IPS DF 6.9 (cell line): ENCODE data around the gene SNED1.
A peak's percentile ranks its signal among the peaks of the same experiment; 100 is the strongest.

Experiments used
- DNase-seq: peaks from one replicate; pipeline ENCODE4 v3.0.0-alpha.2; 2013; ENCODE audit warnings: low read depth, low spot score
- H3K27ac ChIP-seq: one replicate; pipeline ENCODE4 v1.5.1; 2013; ENCODE audit warnings: low read length, control low read depth
- H3K27me3 ChIP-seq: 2 replicates; pipeline ENCODE4 v1.6.1; 2013; ENCODE audit warnings: mild to moderate bottlenecking, low read length; ENCODE audit not compliant: control insufficient read depth, insufficient read depth
- H3K36me3 ChIP-seq: 2 replicates; pipeline ENCODE4 v1.6.1; 2013; ENCODE audit warnings: low read length; ENCODE audit not compliant: control insufficient read depth, insufficient read depth
- H3K4me1 ChIP-seq: 2 replicates; pipeline ENCODE4 v1.6.1; 2013; ENCODE audit warnings: low read length; ENCODE audit not compliant: control insufficient read depth, insufficient read depth
- H3K4me3 ChIP-seq: 2 replicates; pipeline ENCODE4 v1.5.1; 2013; ENCODE audit warnings: mild to moderate bottlenecking, low read length
- H3K9me3 ChIP-seq: 2 replicates; pipeline ENCODE4 v1.6.1; 2013; ENCODE audit warnings: low read length, inconsistent platforms; ENCODE audit not compliant: control insufficient read depth, insufficient read depth
- WGBS: extraction: QIAGEN DNeasy Blood & Tissue Kit; methylation state at CpG from one replicate; pipeline ENCODE4 v1.1.7; 2013; ENCODE audit warnings: mixed read lengths, missing lambda C conversion rate; ENCODE audit not compliant: insufficient read length, insufficient coverage; 5-methylcytosine and 5-hydroxymethylcytosine counted together

SNED1 gene

GRCh38 chr2:241008711-241009121, 10.3 kb downstream of the SNED1 start:
- Histone ChIP-seq H3K27me3 (no peaks in the 10 kb centered on the region), H3K4me3 (no peak overlapping the region), H3K4me1 (peaks cover 17% of the 10 kb centered on the region), H3K9me3 (no peaks in the 10 kb centered on the region), H3K27ac (no peak overlapping the region), H3K36me3 (no peaks in the 10 kb centered on the region)
- DNase-seq = no peak
- WGBS = no CpG with 5 or more reads among the region's 7 CpGs

- H3K9me3 ChIP-seq = no peaks in the 10 kb centered on the region
- no peak overlapping the region for H3K27ac ChIP-seq
- H3K4me3 ChIP-seq = no peak overlapping the region
- DNase-seq = no peak
- no peaks in the 10 kb centered on the region for H3K27me3 ChIP-seq
- H3K36me3 ChIP-seq = no peaks in the 10 kb centered on the region
- WGBS = no CpG with 5 or more reads among the region's 2 CpGs
- peaks cover 17% of the 10 kb centered on the region for H3K4me1 ChIP-seq
Observed at GRCh38 chr2:241009191-241009590, 10.8 kb downstream of the SNED1 start.

GRCh38 chr2:241009601-241010530, 11.4 kb downstream of the SNED1 start:
- Histone ChIP-seq H3K27me3 (no peaks in the 10 kb centered on the region), H3K4me1 (peaks cover 17% of the 10 kb centered on the region), H3K27ac (no peak overlapping the region), H3K36me3 (no peaks in the 10 kb centered on the region), H3K9me3 (no peaks in the 10 kb centered on the region), H3K4me3 (no peak overlapping the region)
- DNase-seq = peak; percentile 29
- no CpG with 5 or more reads among the region's 28 CpGs for WGBS

GRCh38 chr2:241010531-241011295, 12.3 kb downstream of the SNED1 start:
- WGBS = no CpG with 5 or more reads among the region's 12 CpGs
- peaks cover 17% of the 10 kb centered on the region for H3K4me1 ChIP-seq

GRCh38 chr2:241011296-241011600, 12.8 kb downstream of the SNED1 start:
- no CpG with 5 or more reads among the region's 9 CpGs for WGBS
- no peak for DNase-seq
- H3K27ac ChIP-seq = no peak overlapping the region
- no peak overlapping the region for H3K4me3 ChIP-seq
- no peaks in the 10 kb centered on the region for H3K27me3 ChIP-seq
- H3K9me3 ChIP-seq = no peaks in the 10 kb centered on the region
- H3K4me1 ChIP-seq = peaks cover 17% of the 10 kb centered on the region
- no peaks in the 10 kb centered on the region for H3K36me3 ChIP-seq

More at GRCh38 chr2:241010531-241011295, 12.3 kb downstream of the SNED1 start:
- Histone ChIP-seq H3K27me3 (no peaks in the 10 kb centered on the region), H3K27ac (no peak overlapping the region), H3K9me3 (no peaks in the 10 kb centered on the region), H3K36me3 (no peaks in the 10 kb centered on the region), H3K4me3 (no peak overlapping the region)
- no peak for DNase-seq

- Histone ChIP-seq H3K36me3 (no peaks in the 10 kb centered on the region), H3K9me3 (no peaks in the 10 kb centered on the region), H3K4me3 (no peak overlapping the region), H3K27ac (no peak overlapping the region), H3K27me3 (no peaks in the 10 kb centered on the region), H3K4me1 (peaks cover 17% of the 10 kb centered on the region)
- no peak for DNase-seq
- WGBS = no CpG with 5 or more reads among the region's 29 CpGs
Observed at GRCh38 chr2:241011751-241012510, 13.5 kb downstream of the SNED1 start.

GRCh38 chr2:241014224-241014623, 15.8 kb downstream of the SNED1 start:
- no peak overlapping the region for H3K27ac ChIP-seq

GRCh38 chr2:241014764-241015163, 16.3 kb downstream of the SNED1 start:
- DNase-seq = no peak
- Histone ChIP-seq H3K4me3 (no peak overlapping the region), H3K36me3 (no peaks in the 10 kb centered on the region), H3K27ac (no peak overlapping the region), H3K27me3 (no peaks in the 10 kb centered on the region), H3K4me1 (peaks cover 9% of the 10 kb centered on the region), H3K9me3 (no peaks in the 10 kb centered on the region)
- no CpG with 5 or more reads among the region's 10 CpGs for WGBS

More at GRCh38 chr2:241014224-241014623, 15.8 kb downstream of the SNED1 start:
- Histone ChIP-seq H3K9me3 (no peaks in the 10 kb centered on the region), H3K4me1 (peaks cover 13% of the 10 kb centered on the region), H3K4me3 (no peak overlapping the region), H3K27me3 (no peaks in the 10 kb centered on the region), H3K36me3 (no peaks in the 10 kb centered on the region)
- no peak for DNase-seq
- WGBS = no CpG with 5 or more reads among the region's 6 CpGs

GRCh38 chr2:241015439-241015838, 17.0 kb downstream of the SNED1 start:
- H3K27me3 ChIP-seq = no peaks in the 10 kb centered on the region
- no peak overlapping the region for H3K4me3 ChIP-seq
- H3K4me1 ChIP-seq = peaks cover 4% of the 10 kb centered on the region
- H3K9me3 ChIP-seq = no peaks in the 10 kb centered on the region
- H3K36me3 ChIP-seq = no peaks in the 10 kb centered on the region
- WGBS = no CpG with 5 or more reads among the region's 13 CpGs
- H3K27ac ChIP-seq = no peak overlapping the region
- DNase-seq = no peak
